GM18951 (cell line): ENCODE data around the gene KLF12.

Experiments used
- POLR2A ChIP-seq: IDR thresholded peaks from 4 replicates; pipeline ENCODE4 v1.6.1; 2011; ENCODE audit warnings: mild to moderate bottlenecking; ENCODE audit not compliant: insufficient read length, insufficient read depth; ENCODE audit errors: extremely low read depth
- in situ Hi-C: fragments of 300-500 bp; cut with MboI; formaldehyde crosslinking; loops from one replicate; pipeline ENCODE4 v1.12.0; 2022; ENCODE audit warnings: low sequenced_read_pairs, mixed read lengths, inconsistent platforms; ENCODE audit not compliant: unreplicated experiment

Gene KLF12

GRCh38 chr13:74153316-74153715 is 19.1 kb upstream of the KLF12 start:
- no peak for TF ChIP-seq POLR2A
- in situ Hi-C loops = no loop called here

- in situ Hi-C loops = no loop called here
- no peak for TF ChIP-seq POLR2A
Observed at GRCh38 chr13:74151859-74152258, 17.7 kb upstream of the KLF12 start.

GRCh38 chr13:74148352-74148751 is 14.1 kb upstream of the KLF12 start:
- no peak for TF ChIP-seq POLR2A
- in situ Hi-C loops = no loop called here

GRCh38 chr13:74145249-74145975 is 11.2 kb upstream of the KLF12 start:
- in situ Hi-C loops = no loop called here
- no peak for TF ChIP-seq POLR2A

DNA sequence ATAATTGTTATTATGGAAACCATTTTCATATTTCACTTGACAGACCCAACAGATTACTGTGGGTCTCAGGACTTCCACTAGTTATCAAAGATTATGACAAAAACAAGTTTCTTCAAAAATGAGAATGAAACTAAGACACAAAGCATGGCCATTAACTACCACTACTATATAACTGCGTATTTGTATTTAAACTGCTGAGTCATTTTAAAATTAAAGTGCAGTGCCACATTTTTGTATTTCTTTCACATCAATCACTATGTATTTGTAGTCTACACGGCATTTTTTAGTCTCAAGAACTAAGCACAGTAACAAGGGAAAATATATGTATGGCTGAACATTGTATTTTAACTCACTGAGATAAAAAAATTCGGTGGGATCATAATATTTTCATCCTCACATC is 10.1 kb upstream of the KLF12 start:
- TF ChIP-seq POLR2A = no peak
- in situ Hi-C loops = no loop called here

DNA sequence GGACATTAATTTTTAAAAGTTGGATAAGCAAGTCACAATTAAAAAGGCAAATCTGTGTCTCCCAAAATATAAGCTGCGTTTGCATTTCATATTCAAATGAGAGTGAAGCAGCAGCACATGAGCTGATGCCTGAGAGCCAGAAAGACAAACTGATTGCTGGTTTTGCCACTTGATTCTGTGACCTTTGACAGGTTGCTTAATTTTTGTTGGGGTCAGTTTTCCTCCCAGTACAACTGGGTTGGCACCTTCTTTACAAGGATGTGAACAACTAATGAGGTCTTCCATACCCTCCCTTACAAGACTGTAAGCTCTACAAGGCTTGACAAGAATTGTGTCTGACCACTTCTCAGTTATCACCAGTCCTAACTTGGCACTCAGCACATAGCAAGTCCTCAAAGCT is 8.1 kb upstream of the KLF12 start:
- in situ Hi-C loops = no loop called here

GRCh38 chr13:74138241-74138640 is 4.0 kb upstream of the KLF12 start:
- in situ Hi-C loops = no loop called here
- TF ChIP-seq POLR2A = no peak

More for the DNA sequence above, 8.1 kb upstream of the KLF12 start:
- no peak for TF ChIP-seq POLR2A

- TF ChIP-seq POLR2A = no peak
- in situ Hi-C loops = no loop called here
Observed at GRCh38 chr13:74136084-74136658, 2.0 kb upstream of the KLF12 start.

DNA sequence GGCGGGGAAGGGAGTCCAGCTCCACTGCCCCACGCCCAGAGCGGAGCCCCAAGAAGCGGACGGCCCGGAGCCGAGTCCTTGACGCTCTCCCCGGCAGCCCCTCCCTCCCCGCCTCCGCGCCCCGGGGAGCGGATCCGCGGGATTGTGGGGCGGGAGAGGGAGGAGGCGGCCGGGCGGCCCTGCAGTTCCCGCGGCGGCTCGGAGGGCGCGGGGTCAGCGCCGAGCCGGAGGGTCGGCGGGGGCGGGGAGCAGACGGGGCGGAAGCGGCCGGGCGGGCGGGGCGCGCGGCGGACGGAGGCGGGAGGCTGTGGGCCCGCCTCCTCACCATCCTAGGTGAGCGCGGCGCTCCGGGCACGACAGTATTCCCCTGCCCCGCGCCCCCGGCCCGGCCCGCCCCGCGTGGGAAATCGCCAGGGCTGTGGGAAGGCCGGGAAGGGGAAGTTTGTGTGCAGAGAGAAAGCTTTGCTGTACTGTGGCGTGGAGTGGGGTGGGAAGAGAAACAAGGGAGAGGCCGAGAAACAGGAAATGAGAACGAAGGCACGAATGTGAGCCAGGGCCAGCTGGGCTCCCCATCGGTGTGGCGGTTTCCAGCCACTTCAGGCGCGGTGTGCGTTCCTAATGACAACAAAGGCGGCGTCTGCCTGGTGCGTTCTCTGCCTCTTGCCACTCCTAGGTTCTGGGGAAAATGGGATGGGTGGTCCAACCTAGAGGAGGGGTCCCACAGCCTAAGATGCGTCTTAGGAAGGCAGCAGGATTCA is 1.3 kb upstream of the KLF12 start:
- peak; percentile 61 for TF ChIP-seq POLR2A
- in situ Hi-C loops = no loop called here

GRCh38 chr13:74134777-74135325 is 647 bp upstream of the KLF12 start:
- peak; percentile 26 for TF ChIP-seq POLR2A
- in situ Hi-C loops = no loop called here

- peak; percentile 77 for TF ChIP-seq POLR2A
- in situ Hi-C loops = no loop called here
Observed at GRCh38 chr13:74133657-74134201, 475 bp downstream of the KLF12 start.

- TF ChIP-seq POLR2A = peak; percentile 24
- in situ Hi-C loops = no loop called here
Observed at GRCh38 chr13:74132776-74133656, 1.2 kb downstream of the KLF12 start.
